Subcutaneous adipose tissue (tissue), 4 donors: ENCODE measurements around the gene ABHD14A. TPM values are rescaled to one million over a fixed set of nuclear protein-coding genes. Genes with fewer than 3 reads are reported as not detected.

Experiments
- total RNA-seq, 4 donors: library from RNA; depleted of rRNA; stranded (reverse); fragments of >200 nt; gene quantifications; one replicate each; pipeline ENCODE4 v1.1.0, GENCODE V29; 2016
- TF ChIP-seq, protein P1 (sequence below): fragments of 450-650 bp; IDR thresholded peaks from one replicate; pipeline ENCODE4 v1.5.1; 2016; ENCODE audit warnings: low read depth, mild to moderate bottlenecking, control low read depth, antibody characterized with exemption, moderate library complexity

Gene ABHD14A
- total RNA-seq, 4 donors from 2014 or later, result 15.3 to 37.7 (median 26.0) TPM

DNA sequence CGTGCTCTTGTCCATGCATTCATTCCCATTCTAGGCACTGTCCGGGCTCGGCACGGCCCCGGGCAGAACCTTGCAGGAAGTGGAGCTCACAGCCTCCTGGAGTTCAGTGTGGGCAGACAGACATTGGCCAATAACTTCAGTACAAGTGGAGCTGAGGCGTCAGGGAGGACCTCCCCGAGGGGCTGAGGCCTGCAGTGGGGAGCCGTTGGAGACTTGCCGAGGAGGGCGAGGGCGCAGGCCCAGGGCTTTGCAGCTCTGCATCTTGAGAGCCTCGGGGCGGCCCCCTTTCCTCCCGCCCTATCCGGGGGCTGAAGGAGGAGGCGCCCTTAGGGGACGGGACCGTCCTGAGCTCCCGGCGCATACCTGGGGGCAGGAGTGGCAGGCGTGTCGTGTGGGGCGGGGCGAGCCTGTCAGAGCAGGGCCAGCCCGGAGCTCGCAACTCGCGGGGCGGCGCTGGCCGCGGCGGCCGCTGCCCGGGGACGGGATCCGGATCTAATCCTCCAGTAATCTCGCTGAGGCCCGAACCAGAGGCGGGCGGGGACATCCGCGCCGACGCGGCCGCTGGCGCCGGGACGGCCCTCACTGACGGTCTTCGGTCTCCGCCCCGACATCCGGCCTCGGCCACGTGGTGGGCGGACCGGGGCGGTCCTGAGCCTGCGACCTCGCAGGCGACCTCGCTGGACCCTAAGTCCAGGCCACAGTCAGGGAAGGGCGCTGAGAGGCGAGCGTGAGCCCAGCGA lies 8.1 kb downstream of the ABHD14A start, which contains the start of gene ACY1:
Gene ACY1, plus strand, starts transcription at position 698 of the 740 bp plus-strand sequence. CDS start 530 bp downstream, outside the sequence.
- TF ChIP-seq, protein P1, sequence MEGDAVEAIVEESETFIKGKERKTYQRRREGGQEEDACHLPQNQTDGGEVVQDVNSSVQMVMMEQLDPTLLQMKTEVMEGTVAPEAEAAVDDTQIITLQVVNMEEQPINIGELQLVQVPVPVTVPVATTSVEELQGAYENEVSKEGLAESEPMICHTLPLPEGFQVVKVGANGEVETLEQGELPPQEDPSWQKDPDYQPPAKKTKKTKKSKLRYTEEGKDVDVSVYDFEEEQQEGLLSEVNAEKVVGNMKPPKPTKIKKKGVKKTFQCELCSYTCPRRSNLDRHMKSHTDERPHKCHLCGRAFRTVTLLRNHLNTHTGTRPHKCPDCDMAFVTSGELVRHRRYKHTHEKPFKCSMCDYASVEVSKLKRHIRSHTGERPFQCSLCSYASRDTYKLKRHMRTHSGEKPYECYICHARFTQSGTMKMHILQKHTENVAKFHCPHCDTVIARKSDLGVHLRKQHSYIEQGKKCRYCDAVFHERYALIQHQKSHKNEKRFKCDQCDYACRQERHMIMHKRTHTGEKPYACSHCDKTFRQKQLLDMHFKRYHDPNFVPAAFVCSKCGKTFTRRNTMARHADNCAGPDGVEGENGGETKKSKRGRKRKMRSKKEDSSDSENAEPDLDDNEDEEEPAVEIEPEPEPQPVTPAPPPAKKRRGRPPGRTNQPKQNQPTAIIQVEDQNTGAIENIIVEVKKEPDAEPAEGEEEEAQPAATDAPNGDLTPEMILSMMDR, result no peak

DNA sequence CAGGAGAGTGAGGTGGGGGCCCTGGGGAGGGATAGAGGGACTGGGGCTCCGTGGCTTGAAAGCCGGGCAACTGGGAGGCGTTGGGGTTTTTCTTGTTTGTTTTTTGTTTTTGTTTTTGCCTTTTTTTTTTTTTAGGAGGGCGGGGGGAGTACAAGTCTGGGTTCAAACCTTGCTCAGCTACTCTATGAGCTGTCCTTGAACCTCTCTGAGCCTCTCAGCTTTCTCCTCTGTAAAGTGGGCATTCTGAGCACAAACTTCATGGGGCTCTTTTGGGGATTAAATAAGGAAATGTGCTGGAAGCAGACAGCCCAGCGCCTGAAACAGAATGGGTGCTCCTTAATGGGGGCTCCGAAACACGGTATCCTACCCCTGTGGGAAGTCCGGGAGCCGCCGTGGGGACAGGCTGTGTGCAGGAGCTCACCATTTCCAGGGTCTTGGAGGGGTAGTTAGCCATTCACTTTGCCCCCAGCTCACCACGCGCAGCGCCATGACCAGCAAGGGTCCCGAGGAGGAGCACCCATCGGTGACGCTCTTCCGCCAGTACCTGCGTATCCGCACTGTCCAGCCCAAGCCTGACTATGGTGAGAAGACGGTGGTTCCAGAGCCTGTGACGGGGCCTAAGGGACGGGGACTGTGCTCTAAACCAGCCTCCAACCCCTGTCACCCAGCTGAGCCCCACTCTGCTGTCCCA lies 8.9 kb downstream of the ABHD14A start:
- TF ChIP-seq, protein P1, result no peak

DNA sequence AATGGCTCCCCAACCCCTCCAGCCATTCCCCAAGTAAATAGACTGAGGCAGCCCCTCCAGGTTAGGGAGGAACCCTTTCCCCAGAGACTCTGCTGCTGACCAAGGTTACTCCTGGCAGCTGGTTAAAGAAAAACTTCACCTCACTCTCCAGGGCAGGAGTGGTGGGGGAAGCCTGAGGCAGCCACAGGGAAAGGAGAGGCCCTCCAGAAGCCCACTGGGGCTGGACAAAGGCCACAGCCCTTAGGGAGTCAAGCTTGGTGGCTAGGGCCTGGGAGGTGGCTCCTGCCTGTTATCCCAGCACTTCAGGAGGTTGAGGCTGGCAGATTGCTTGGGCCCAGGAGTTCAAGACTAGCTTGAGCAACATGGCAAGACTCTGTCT lies 9.4 kb downstream of the ABHD14A start:
- TF ChIP-seq, protein P1, result no peak

DNA sequence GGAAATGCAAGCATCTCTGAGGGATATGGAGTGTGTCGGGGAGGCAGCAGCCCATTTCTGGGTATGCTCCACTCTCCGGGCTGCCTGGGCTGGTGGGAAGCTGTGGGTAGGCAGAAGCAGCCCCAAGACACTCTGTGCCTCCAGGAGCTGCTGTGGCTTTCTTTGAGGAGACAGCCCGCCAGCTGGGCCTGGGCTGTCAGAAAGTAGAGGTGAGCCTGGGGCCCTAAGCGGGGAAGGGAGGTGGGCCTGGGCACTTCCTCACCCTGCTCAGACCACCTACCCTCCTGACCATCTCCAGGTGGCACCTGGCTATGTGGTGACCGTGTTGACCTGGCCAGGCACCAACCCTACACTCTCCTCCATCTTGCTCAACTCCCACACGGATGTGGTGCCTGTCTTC lies 10.2 kb downstream of the ABHD14A start:
- TF ChIP-seq, protein P1, result no peak

DNA sequence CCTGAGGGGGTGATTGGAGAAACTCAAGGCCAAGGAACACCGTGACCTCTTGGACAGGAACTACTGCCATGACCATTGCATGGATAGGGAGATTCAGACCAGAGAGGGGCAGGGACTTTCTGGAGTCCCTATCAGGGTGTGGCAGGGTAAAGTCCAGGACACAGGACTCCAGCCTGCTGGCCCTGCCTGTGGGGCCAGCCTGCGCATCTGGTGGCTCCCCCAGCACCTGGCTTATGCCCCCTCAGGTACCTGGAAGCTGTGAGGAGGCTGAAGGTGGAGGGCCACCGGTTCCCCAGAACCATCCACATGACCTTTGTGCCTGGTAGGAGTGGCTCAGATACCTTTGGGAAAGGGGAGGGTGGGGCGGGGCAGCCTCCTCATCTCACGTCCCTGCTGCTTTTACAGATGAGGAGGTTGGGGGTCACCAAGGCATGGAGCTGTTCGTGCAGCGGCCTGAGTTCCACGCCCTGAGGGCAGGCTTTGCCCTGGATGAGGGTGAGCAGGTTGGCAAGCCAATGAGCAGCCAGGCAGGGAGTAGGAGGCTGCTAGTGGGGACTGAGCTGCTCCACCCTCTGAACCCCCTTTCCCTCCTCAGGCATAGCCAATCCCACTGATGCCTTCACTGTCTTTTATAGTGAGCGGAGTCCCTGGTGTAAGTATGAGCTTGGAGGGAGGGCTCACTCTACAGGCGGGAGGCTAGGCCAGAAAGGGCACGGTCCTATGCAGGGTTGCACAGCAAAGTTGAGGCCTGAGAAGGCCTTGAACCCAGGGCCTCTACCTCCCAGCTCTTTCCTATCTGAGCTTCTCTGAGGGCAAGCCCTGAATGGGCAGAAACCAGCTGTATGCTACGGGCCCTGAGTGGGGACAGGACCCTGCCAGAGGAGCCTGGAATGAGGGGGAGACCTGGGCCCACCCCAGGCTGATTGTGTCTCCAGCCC lies 11.4 kb downstream of the ABHD14A start:
- TF ChIP-seq, protein P1, result no peak

DNA sequence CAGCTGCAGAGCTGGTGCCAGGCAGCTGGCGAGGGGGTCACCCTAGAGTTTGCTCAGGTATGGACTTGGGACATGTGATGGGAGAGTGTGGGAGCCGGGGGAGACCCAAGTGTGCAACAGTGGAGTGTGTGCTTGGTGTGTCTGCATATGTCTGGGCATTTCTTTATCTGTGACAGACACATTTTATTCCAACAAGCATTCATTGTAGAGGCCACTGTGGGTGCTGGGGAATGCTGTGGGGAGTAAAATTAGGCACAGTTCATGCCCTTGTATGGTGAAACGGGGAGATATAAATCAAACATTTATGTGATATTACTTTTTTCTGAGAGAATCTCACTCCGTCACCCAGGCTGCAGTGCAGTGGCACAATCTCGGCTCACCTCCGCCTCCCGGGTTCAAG lies 12.7 kb downstream of the ABHD14A start:
- TF ChIP-seq, protein P1, result no peak
